Myometrial cell (primary cell): ENCODE measurements around the gene CENPO. TPM values are rescaled to one million over a fixed set of nuclear protein-coding genes. Genes with fewer than 3 reads are reported as not detected.

ENCODE experiments used
- total RNA-seq: library from RNA; depleted of rRNA; stranded (reverse); fragments of >200 nt; gene quantifications from 2 replicates; pipeline ENCODE4 v1.2.3, GENCODE V29; 2015

The CENPO gene, protein sequence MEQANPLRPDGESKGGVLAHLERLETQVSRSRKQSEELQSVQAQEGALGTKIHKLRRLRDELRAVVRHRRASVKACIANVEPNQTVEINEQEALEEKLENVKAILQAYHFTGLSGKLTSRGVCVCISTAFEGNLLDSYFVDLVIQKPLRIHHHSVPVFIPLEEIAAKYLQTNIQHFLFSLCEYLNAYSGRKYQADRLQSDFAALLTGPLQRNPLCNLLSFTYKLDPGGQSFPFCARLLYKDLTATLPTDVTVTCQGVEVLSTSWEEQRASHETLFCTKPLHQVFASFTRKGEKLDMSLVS
- 18.5 and 19.5 TPM in 2 replicates for total RNA-seq

DNA sequence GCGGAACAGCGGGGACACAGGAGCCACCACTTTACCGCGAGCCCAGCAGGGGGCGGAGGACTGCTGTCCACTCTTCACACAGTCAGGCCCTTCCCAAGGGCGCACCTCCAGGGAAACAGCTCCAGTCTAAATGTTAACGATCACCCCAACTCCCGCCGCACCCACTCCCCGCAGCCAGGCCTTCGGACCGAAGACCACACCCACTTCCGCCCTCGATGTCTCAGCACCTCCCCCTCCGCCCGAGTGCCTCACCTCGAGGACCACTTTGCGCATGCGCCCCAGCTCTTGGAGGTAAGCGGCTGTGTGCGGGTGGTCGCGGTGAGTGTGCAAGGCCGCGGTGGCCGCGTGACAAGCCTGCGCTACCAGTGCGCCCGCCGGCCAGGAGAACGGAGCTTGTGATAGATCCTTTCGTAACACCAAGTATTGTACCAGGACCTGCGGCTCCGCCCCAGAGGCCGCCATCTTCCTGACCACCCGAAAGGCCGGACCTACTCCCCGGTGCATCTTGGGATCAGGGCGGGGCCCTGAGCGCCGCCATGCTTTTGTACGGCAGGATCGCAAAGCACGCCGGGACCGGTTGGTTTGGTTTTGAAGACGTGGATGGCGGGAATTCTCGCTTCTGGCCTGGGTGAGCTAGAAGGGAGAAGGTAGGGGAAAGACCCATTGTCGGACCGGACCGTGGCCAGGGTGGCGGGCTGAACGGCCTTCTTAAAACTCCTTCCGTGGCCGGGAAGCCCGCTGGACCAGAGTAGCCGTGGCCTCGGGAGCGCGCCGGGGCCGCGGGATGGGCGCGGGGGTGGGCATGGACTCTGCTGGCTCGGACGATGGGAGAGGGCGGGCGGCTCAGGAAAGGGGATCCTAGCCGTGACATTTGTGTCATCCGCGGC is at the start of gene CENPO, which contains the start of gene PTRHD1:
CENPO (plus strand) TSS at position 552 of the 887 bp plus-strand sequence. CDS start 495 bp downstream, outside the sequence.
PTRHD1 (minus strand) TSS at position 518 of the 887 bp plus-strand sequence; CDS start at position 504, 14 bp downstream.

Other genes with a start within 250 kb of the CENPO start
- gene PTRHD1, start within 50 bp of the CENPO start, total RNA-seq: 19.5 and 50.5 TPM in 2 replicates
- 38.3 and 40.4 TPM in 2 replicates for gene ADCY3, start 126.8 kb downstream of the CENPO start, total RNA-seq
- 1.4 and 2.0 TPM in 2 replicates for gene DNAJC27, start 178.5 kb downstream of the CENPO start, total RNA-seq
- under 0.01 and 0.18 TPM in 2 replicates for gene EFR3B, start 248.7 kb downstream of the CENPO start, total RNA-seq